Calu3 (cell line): ENCODE results near the gene MSTN. TPM values are rescaled to one million over a fixed set of nuclear protein-coding genes. Genes with fewer than 3 reads are reported as not detected.

Experiments used
- BruUV-seq: library from RNA; stranded (reverse); fragments of 400-500 nt; replicated peaks from 2 replicates; lab custom pipeline; 2021; lab: Mats Ljungman, UMichigan
- CTCF ChIA-PET: fragments of 300-600 bp; sonication (Branson Sonifier 250); formaldehyde crosslinking; loops from one replicate; lab custom pipeline; 2022; ENCODE audit warnings: antibody characterized with exemption; lab: Charles Lee
- DNase-seq: peaks from one replicate; pipeline ENCODE4 v3.0.0; 2022
- H3K27ac Mint-ChIP-seq: one replicate; pipeline ENCODE4 v1.8.0; 2022; ENCODE audit warnings: mixed read lengths; ENCODE audit not compliant: unreplicated experiment
- H3K27me3 Mint-ChIP-seq: one replicate; pipeline ENCODE4 v1.8.0; 2022; ENCODE audit warnings: mixed read lengths; ENCODE audit not compliant: unreplicated experiment
- H3K36me3 Mint-ChIP-seq: one replicate; pipeline ENCODE4 v1.8.0; 2022; ENCODE audit warnings: mild to moderate bottlenecking, moderate library complexity, mixed read lengths; ENCODE audit not compliant: insufficient read depth, unreplicated experiment
- H3K4me1 Mint-ChIP-seq: one replicate; pipeline ENCODE4 v1.8.0; 2022; ENCODE audit warnings: mild to moderate bottlenecking, low read depth, mixed read lengths; ENCODE audit not compliant: unreplicated experiment
- H3K4me3 Mint-ChIP-seq: one replicate; pipeline ENCODE4 v1.8.0; 2022; ENCODE audit warnings: mild to moderate bottlenecking, low read depth, moderate library complexity, mixed read lengths; ENCODE audit not compliant: unreplicated experiment
- H3K9me3 Mint-ChIP-seq: one replicate; pipeline ENCODE4 v1.8.0; 2022; ENCODE audit warnings: low read depth, mixed read lengths; ENCODE audit not compliant: unreplicated experiment
- intact Hi-C: fragments of 100-400 bp; cut with micrococcal nuclease; formaldehyde crosslinking; loops from one replicate; pipeline ENCODE4 v1.10.0; 2022; ENCODE audit not compliant: unreplicated experiment
- total RNA-seq: library from RNA; stranded (reverse); gene quantifications from 2 replicates; pipeline ENCODE4 v1.2.3, GENCODE V29; 2022
- TF ChIP-seq, protein P1 (sequence below): fragments of 200-600 bp; IDR thresholded peaks from one replicate; pipeline ENCODE4 v1.8.0; 2022; ENCODE audit warnings: antibody characterized with exemption; ENCODE audit not compliant: unreplicated experiment

The MSTN gene
- total RNA-seq, 1 experiment from 2014 or later = 0.24 TPM

DNA sequence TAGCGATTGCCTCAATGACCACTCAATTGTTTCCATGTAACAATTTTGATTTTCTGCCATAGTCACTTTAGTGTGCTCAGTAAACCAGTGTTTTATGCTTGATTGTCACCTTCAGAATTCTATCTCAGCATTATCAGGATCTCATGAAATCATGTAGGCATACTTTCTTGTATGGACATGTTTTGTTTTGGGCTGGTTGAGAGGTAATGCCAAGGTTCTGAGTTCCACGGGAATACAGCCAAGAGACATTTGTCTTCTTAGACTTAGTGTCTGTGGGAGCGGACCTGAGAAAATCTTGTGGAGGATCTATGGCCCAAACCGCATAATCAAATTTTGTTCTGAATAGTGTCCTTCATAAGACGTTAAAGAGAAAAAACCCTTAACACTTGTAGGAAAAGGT is 10.2 kb downstream of the MSTN start:
- DNase-seq = no peak
- intact Hi-C loops = no loop called here
- BruUV-seq = no TSS peak
- CTCF ChIA-PET = no interaction called here
- Mint-ChIP-seq H3K27me3 (peaks cover 8% of the 10 kb centered on the region), H3K36me3 (no peaks in the 10 kb centered on the region), H3K4me3 (no peak overlapping the region), H3K9me3 (no peaks in the 10 kb centered on the region), H3K27ac (no peak overlapping the region), H3K4me1 (no peaks in the 10 kb centered on the region)
- TF ChIP-seq, protein P1, sequence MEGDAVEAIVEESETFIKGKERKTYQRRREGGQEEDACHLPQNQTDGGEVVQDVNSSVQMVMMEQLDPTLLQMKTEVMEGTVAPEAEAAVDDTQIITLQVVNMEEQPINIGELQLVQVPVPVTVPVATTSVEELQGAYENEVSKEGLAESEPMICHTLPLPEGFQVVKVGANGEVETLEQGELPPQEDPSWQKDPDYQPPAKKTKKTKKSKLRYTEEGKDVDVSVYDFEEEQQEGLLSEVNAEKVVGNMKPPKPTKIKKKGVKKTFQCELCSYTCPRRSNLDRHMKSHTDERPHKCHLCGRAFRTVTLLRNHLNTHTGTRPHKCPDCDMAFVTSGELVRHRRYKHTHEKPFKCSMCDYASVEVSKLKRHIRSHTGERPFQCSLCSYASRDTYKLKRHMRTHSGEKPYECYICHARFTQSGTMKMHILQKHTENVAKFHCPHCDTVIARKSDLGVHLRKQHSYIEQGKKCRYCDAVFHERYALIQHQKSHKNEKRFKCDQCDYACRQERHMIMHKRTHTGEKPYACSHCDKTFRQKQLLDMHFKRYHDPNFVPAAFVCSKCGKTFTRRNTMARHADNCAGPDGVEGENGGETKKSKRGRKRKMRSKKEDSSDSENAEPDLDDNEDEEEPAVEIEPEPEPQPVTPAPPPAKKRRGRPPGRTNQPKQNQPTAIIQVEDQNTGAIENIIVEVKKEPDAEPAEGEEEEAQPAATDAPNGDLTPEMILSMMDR = no peak

DNA sequence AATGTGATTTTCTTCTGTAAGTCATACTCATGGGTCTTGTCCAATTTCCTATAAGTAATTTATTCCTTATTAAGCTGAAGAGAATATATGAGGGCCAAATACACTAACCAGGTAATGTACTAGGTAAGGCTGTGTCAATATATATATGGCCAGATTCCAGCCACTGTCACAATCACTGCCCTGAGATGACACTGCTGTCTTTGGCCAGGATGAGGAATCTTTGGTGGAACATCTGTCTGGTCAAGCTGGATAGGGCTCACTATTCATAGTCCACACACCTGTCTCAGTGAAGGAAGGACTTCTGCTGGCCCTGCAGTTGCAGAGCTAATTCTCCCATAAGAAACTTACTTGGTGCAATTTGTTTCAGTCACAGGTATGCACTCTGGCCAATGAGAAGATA is 11.3 kb downstream of the MSTN start:
- H3K9me3 Mint-ChIP-seq = no peaks in the 10 kb centered on the region
- H3K4me3 Mint-ChIP-seq = no peak overlapping the region
- CTCF ChIA-PET = interaction anchor here (0.6 kb wide), 1 partner anchor 310 kb away, joined by 3 read pairs; no protein-coding TSS in a partner anchor
- no peaks in the 10 kb centered on the region for H3K36me3 Mint-ChIP-seq
- DNase-seq = no peak
- no TSS peak for BruUV-seq
- no peak overlapping the region for H3K27ac Mint-ChIP-seq
- intact Hi-C loops = no loop called here
- TF ChIP-seq, protein P1 = no peak
- H3K27me3 Mint-ChIP-seq = peaks cover 8% of the 10 kb centered on the region
- H3K4me1 Mint-ChIP-seq = no peaks in the 10 kb centered on the region

DNA sequence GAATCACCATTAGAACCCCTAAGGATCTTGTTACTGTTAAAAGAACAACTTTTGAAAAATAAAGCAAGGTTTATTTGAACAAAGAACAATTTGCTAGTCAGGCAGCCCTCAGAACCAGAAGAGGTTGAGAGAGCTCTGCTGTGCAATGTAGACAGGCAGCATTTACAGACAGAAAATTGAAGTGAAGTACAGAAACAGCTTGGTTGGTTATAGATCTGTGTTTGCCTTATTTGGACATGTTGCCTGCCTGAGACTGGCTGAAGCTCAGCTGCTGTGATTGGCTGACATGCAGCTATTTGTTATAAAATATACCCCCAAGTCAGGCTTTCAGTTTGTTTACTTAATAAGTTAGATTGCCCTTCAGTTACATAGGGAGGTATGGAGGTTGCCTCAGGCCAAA is 12.5 kb downstream of the MSTN start:
- BruUV-seq = no TSS peak
- peaks cover 8% of the 10 kb centered on the region for H3K27me3 Mint-ChIP-seq
- intact Hi-C loops = no loop called here
- H3K9me3 Mint-ChIP-seq = no peaks in the 10 kb centered on the region
- CTCF ChIA-PET = no interaction called here
- no peaks in the 10 kb centered on the region for H3K4me1 Mint-ChIP-seq
- no peaks in the 10 kb centered on the region for H3K36me3 Mint-ChIP-seq
- H3K4me3 Mint-ChIP-seq = no peak overlapping the region
- DNase-seq = no peak
- TF ChIP-seq, protein P1 = no peak
- H3K27ac Mint-ChIP-seq = no peak overlapping the region

DNA sequence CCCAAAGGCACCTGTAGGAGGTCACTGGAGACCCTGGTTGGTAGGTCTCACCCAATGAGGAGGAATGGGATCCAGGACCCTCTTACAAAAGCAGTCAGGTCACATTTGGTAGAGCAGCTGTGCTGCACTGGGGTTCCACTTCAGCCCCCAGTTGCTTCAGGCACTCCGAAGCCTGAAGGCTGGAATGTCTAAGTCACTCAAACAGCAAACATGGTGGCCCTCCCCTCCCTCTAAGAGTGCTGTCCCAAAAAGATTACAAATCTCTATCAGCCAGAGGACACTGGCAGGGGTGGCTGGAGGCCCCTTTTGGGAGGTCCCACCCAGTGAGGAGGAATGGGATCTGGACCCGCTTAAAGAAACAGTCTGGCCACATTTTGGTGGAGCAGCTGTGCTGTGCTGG is 17.7 kb downstream of the MSTN start:
- intact Hi-C loops = no loop called here
- Mint-ChIP-seq H3K27me3 (peaks cover 45% of the 10 kb centered on the region), H3K27ac (no peak overlapping the region), H3K4me1 (no peaks in the 10 kb centered on the region), H3K36me3 (no peaks in the 10 kb centered on the region), H3K4me3 (no peak overlapping the region), H3K9me3 (no peaks in the 10 kb centered on the region)
- TF ChIP-seq, protein P1 = no peak
- DNase-seq = no peak
- CTCF ChIA-PET = interaction anchor here (0.5 kb wide), 1 partner anchor 209 kb away, joined by 3 read pairs; no protein-coding TSS in a partner anchor
- BruUV-seq = no TSS peak
